HCT116 (cell line): Measurements from ENCODE around the gene FILIP1. TPM values are rescaled to one million over a fixed set of nuclear protein-coding genes. Genes with fewer than 3 reads are reported as not detected.

Experiments used
- ATAC-seq: fragments of 200-7000 bp; cut with Tn5 transposase; 2 replicates; pipeline ENCODE4 v1.9.1; 2020; ENCODE audit warnings: mild to moderate bottlenecking, moderate library complexity
- BruUV-seq: library from RNA; stranded (reverse); fragments of 400-500 nt; replicated peaks from 2 replicates; lab custom pipeline; 2021; lab: Mats Ljungman, UMichigan
- CTCF ChIA-PET: fragments of 300-600 bp; sonication (Branson Sonifier 250); formaldehyde crosslinking; loops from one replicate; lab custom pipeline; 2021; ENCODE audit warnings: antibody characterized with exemption; lab: Charles Lee
- POLR2A ChIA-PET: fragments of 300-600, 350-600 bp; sonication (Branson Sonifier 250); formaldehyde crosslinking; loops from one replicate; lab custom pipeline; 2021; ENCODE audit warnings: antibody characterized with exemption; lab: Charles Lee
- RAD21 ChIA-PET, 2 experiments: fragments of 300-600 bp; sonication (Branson Sonifier 250); formaldehyde crosslinking; loops; one replicate each; lab custom pipeline; 2023; ENCODE audit warnings: low total read pairs in 2 of 2; ENCODE audit not compliant: uncharacterized antibody in 2 of 2, unreplicated experiment in 2 of 2, low non-redundant PET in 1 of 2; lab: Charles Lee
- DNase-seq: peaks from one replicate; pipeline ENCODE4 v3.0.0-alpha.2; 2010; ENCODE audit warnings: low read depth, low spot score
- H2AFZ ChIP-seq: fragments of 200-600 bp; shearing (Covaris generic), sonication (generic); 2 replicates; pipeline ENCODE4 v1.6.1; 2017; ENCODE audit warnings: low read depth, mixed run types, mixed read lengths, antibody characterized with exemption, low read length; ENCODE audit not compliant: poor library complexity, severe bottlenecking
- H3K27ac ChIP-seq: 2 replicates; pipeline ENCODE4 v1.5.1; 2012; ENCODE audit warnings: low read depth, low read length
- H3K27me3 ChIP-seq: fragments of 200-600 bp; sonication (generic); 2 replicates; pipeline ENCODE4 v1.6.1; 2016; ENCODE audit warnings: mixed run types, low read length, mixed read lengths; ENCODE audit not compliant: insufficient read depth
- H3K36me3 ChIP-seq, 2 experiments: fragments of 200-500 bp in 1 of 2; fragments of 200-600 bp in 1 of 2; sonication (Bioruptor generic) in 1 of 2; sonication (generic) in 1 of 2; 2 replicates each; pipeline versions ENCODE4 v1.5.1 to v1.6.1; 2014 to 2016; ENCODE audit warnings: low read length in 2 of 2, inconsistent platforms in 1 of 2, mixed read lengths in 1 of 2, mixed run types in 1 of 2; ENCODE audit not compliant: insufficient read depth in 2 of 2, control insufficient read depth in 1 of 2
- H3K4me1 ChIP-seq, 2 experiments: fragments of 200-600 bp in 1 of 2; sonication (generic) in 1 of 2; 2 replicates each; pipeline versions ENCODE4 v1.5.1 to v1.6.1; 2012 to 2017; ENCODE audit warnings: low read length in 2 of 2, inconsistent platforms in 1 of 2, mild to moderate bottlenecking in 1 of 2, mixed read lengths in 1 of 2, mixed run types in 1 of 2, moderate library complexity in 1 of 2; ENCODE audit not compliant: insufficient read depth in 2 of 2, control insufficient read depth in 1 of 2
- H3K4me2 ChIP-seq: fragments of 200-600 bp; sonication (generic); 2 replicates; pipeline ENCODE4 v1.6.1; 2017; ENCODE audit warnings: mixed run types, low read length, mixed read lengths
- H3K4me3 ChIP-seq, 2 experiments: fragments of 200-600 bp in 1 of 2; sonication (generic) in 1 of 2; replicated peaks in 1 of 2; 2 replicates each; pipeline ENCODE4 v1.5.1; 2011 to 2016; ENCODE audit warnings: low read length in 2 of 2, control low read depth in 1 of 2, low read depth in 1 of 2, mild to moderate bottlenecking in 1 of 2, mixed read lengths in 1 of 2, mixed run types in 1 of 2
- H3K79me2 ChIP-seq: fragments of 200-600 bp; sonication (generic); 2 replicates; pipeline ENCODE4 v1.6.1; 2017; ENCODE audit warnings: mild to moderate bottlenecking, mixed run types, low read length, moderate library complexity, mixed read lengths; ENCODE audit not compliant: insufficient read depth
- H3K9ac ChIP-seq: fragments of 200-600 bp; sonication (generic); 2 replicates; pipeline ENCODE4 v1.6.1; 2016; ENCODE audit warnings: low read length, mixed read lengths
- H3K9me2 ChIP-seq: fragments of 200-600 bp; sonication (generic), shearing (Covaris generic); 2 replicates; pipeline ENCODE4 v1.6.1; 2017; ENCODE audit warnings: mixed run types, mild to moderate bottlenecking, moderate library complexity; ENCODE audit not compliant: insufficient read depth
- H3K9me3 ChIP-seq, 2 experiments: fragments of 200-500 bp in 1 of 2; fragments of 200-600 bp in 1 of 2; sonication (Bioruptor generic) in 1 of 2; sonication (generic) in 1 of 2; 2 replicates each; pipeline ENCODE4 v1.6.1; 2014 to 2017; ENCODE audit warnings: low read length in 2 of 2, mixed read lengths in 2 of 2, inconsistent platforms in 1 of 2, low read depth in 1 of 2, mild to moderate bottlenecking in 1 of 2, mixed run types in 1 of 2, moderate library complexity in 1 of 2; ENCODE audit not compliant: control insufficient read depth in 1 of 2, insufficient read depth in 1 of 2
- H4K20me1 ChIP-seq: fragments of 200-600 bp; sonication (generic), shearing (Covaris generic); 2 replicates; pipeline ENCODE4 v1.6.1; 2017; ENCODE audit warnings: mixed run types, mild to moderate bottlenecking, moderate library complexity; ENCODE audit not compliant: insufficient read depth
- ATF3 ChIP-seq: IDR thresholded peaks from 2 replicates; pipeline ENCODE4 v1.6.1; 2012
- CBX3 ChIP-seq: IDR thresholded peaks from 2 replicates; pipeline ENCODE4 v1.6.1; 2012; ENCODE audit warnings: low read depth
- CEBPB ChIP-seq: IDR thresholded peaks from 2 replicates; pipeline ENCODE4 v1.6.1; 2012; ENCODE audit warnings: low read depth
- ELF1 ChIP-seq: IDR thresholded peaks from 2 replicates; pipeline ENCODE4 v1.6.1; 2012; ENCODE audit warnings: low read depth, borderline replicate concordance
- EZH2phosphoT487 ChIP-seq: fragments of 200-600 bp; IDR thresholded peaks from 2 replicates; pipeline ENCODE4 v1.6.1; 2018; ENCODE audit warnings: antibody characterized with exemption, borderline replicate concordance
- FOSL1 ChIP-seq: IDR thresholded peaks from 2 replicates; pipeline ENCODE4 v1.6.1; 2012; ENCODE audit warnings: low read depth
- JUND ChIP-seq: IDR thresholded peaks from 2 replicates; pipeline ENCODE4 v1.6.1; 2012
- MAX ChIP-seq: IDR thresholded peaks from 2 replicates; pipeline ENCODE4 v1.6.1; 2012
- POLR2AphosphoS5 ChIP-seq: IDR thresholded peaks from 2 replicates; pipeline ENCODE4 v1.6.1; 2011; ENCODE audit warnings: mild to moderate bottlenecking, low read depth, low read length, moderate library complexity
- REST ChIP-seq: IDR thresholded peaks from 2 replicates; pipeline ENCODE4 v1.6.1; 2012; ENCODE audit warnings: low read depth
- SIN3A ChIP-seq: IDR thresholded peaks from 2 replicates; pipeline ENCODE4 v1.6.1; 2012; ENCODE audit warnings: low read depth
- SP1 ChIP-seq: IDR thresholded peaks from 2 replicates; pipeline ENCODE4 v1.6.1; 2012; ENCODE audit warnings: low read depth
- SRF ChIP-seq: IDR thresholded peaks from 2 replicates; pipeline ENCODE4 v1.6.1; 2012; ENCODE audit warnings: low read depth
- TCF7L2 ChIP-seq: IDR thresholded peaks from 2 replicates; pipeline ENCODE4 v1.7.0; 2011; ENCODE audit warnings: borderline replicate concordance, inconsistent platforms; ENCODE audit not compliant: insufficient read depth, insufficient read length; ENCODE audit errors: extremely low read depth
- ZBTB33 ChIP-seq: IDR thresholded peaks from 2 replicates; pipeline ENCODE4 v1.6.1; 2011; ENCODE audit warnings: mild to moderate bottlenecking, low read length, moderate library complexity; ENCODE audit not compliant: insufficient replicate concordance; ENCODE audit errors: extremely low read depth
- ZNF274 ChIP-seq: fragments of 200-500 bp; sonication (Bioruptor generic); IDR thresholded peaks from 2 replicates; pipeline ENCODE4 v1.6.1; 2014; ENCODE audit warnings: mild to moderate bottlenecking, low read depth, low read length, inconsistent platforms
- intact Hi-C: fragments of 100-400 bp; cut with micrococcal nuclease; formaldehyde crosslinking; loops from 2 replicates; pipeline ENCODE4 v1.10.0; 2022
- total RNA-seq: library from RNA; stranded (reverse); gene quantifications from one replicate; pipeline ENCODE4 v1.2.1, GENCODE V29; 2021; ENCODE audit not compliant: unreplicated experiment

Gene FILIP1
- total RNA-seq, 1 experiment from 2014 or later: 0.05 TPM

DNA sequence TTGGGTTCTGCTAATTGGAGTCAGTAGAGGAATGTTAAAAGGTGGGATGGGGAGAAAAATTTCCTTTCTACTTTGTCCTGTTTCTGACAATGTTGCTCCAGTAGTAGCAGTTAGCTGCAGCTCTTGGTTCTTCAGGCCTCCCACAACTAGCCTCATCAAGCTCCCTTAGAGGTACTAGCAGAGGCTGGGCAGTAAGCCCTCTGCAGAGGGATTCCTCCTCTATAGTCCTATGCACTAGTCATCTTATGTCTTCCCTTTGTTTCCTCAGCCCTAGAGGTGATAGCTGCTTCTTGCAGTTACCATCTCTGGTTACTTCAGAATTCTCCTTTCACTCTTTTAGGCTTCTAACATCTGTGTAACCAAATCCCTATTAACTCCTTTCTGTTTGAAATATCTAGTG, 99.8 kb downstream of the FILIP1 start:
- Histone ChIP-seq H3K9me3 (no peaks in the 10 kb centered on the region), H3K27me3 (no peaks in the 10 kb centered on the region), H3K4me3 (no peak overlapping the region), H2AFZ (no peak overlapping the region), H4K20me1 (no peaks in the 10 kb centered on the region), H3K27ac (no peak overlapping the region), H3K79me2 (no peaks in the 10 kb centered on the region), H3K4me1 (no peaks in the 10 kb centered on the region), H3K36me3 (no peaks in the 10 kb centered on the region), H3K9ac (no peak overlapping the region), H3K9me2 (no peaks in the 10 kb centered on the region), H3K4me2 (no peak overlapping the region)
- TF ChIP-seq CBX3 (no peak), TCF7L2 (no peak), FOSL1 (no peak), MAX (no peak), ELF1 (no peak)
- CTCF ChIA-PET: no interaction called here
- intact Hi-C loops: no loop called here
- POLR2A ChIA-PET: no interaction called here
- RAD21 ChIA-PET: no interaction called here
- DNase-seq (no peak), ATAC-seq (no peak)
- no TSS peak for BruUV-seq

DNA sequence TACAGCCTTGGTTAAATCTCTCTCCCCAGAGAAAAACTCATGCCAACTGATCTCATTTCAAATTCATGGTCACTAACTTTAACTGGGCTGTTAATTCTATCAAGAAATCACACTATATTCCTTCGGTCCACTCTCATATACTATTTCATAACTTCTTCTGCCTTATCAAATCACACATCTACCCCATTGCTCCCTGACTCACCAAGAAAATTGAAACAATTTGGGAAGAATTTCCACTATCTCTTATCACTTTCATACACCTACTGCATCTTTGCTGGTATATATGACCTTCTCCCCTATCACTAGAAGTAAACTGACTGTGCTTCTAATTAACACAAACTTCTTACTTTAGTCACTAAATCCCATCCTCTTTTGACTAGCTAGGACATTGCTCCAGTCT, 102.3 kb downstream of the FILIP1 start:
- H3K4me2 ChIP-seq: no peak overlapping the region
- POLR2A ChIA-PET: no interaction called here
- TF ChIP-seq ELF1 (no peak), SIN3A (no peak), TCF7L2 (no peak), CBX3 (no peak), CEBPB (no peak), JUND (no peak), ZBTB33 (no peak), SRF (no peak), POLR2AphosphoS5 (no peak), EZH2phosphoT487 (no peak), SP1 (no peak), ZNF274 (no peak), REST (no peak), ATF3 (no peak)
- H3K9ac ChIP-seq: no peak overlapping the region
- H3K79me2 ChIP-seq: no peaks in the 10 kb centered on the region
- intact Hi-C loops: no loop called here
- RAD21 ChIA-PET: no interaction called here
- H3K36me3 ChIP-seq: no peaks in the 10 kb centered on the region
- no peaks in the 10 kb centered on the region for H3K9me3 ChIP-seq
- H2AFZ ChIP-seq: no peak overlapping the region
- DNase-seq (no peak), ATAC-seq (no peak)
- no peak overlapping the region for H3K4me3 ChIP-seq
- H3K4me1 ChIP-seq: no peaks in the 10 kb centered on the region
- no TSS peak for BruUV-seq
- H3K9me2 ChIP-seq: no peaks in the 10 kb centered on the region
- H3K27me3 ChIP-seq: no peaks in the 10 kb centered on the region
- H3K27ac ChIP-seq: no peak overlapping the region
- CTCF ChIA-PET: no interaction called here
- no peaks in the 10 kb centered on the region for H4K20me1 ChIP-seq
